ENCODE measurements around the gene SDC1. TPM values are rescaled to one million over a fixed set of nuclear protein-coding genes. Genes with fewer than 3 reads are reported as not detected.
A peak's percentile ranks its signal among the peaks of the same experiment; 100 is the strongest.

SDC1 gene
- polyA plus RNA-seq, 4 donors = 36.9 to 89.9 (median 58.3) TPM

DNA sequence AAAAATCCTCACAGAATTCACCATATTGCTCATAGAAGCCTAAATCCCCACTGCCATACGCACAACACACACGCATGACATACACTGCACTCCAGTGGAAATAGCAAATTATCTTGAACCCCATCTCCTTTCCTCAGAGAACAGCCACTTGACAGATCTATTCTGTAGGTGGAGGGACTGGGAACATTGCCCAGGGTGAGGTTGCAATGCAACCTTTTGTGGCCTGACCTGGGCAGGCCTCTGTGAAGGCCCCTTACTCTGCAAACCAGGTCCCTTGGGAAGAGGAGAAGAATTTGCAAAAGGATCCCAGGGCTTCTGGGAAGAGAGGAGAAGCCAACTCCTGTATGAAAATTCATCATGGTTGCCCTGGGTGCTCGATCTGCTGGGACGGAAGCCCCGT is 51.9 kb downstream of the SDC1 start:
- no peaks in the 10 kb centered on the region for H3K27me3 ChIP-seq (ENCODE audit: control insufficient read depth in 3 of 3, insufficient read depth in 3 of 3, low read length in 3 of 3)
- no peak for DNase-seq
- FAIRE-seq = no peak
- H3K4me1 ChIP-seq (ENCODE audit: control insufficient read depth in 3 of 3, insufficient read depth in 2 of 3, low read depth in 1 of 3, low read length in 2 of 3) = peaks cover 0 to 26% (median 0%) of the 10 kb centered on the region in 3 donors
- no peaks in the 10 kb centered on the region for H3K36me3 ChIP-seq (ENCODE audit: control insufficient read depth in 3 of 3, insufficient read depth in 2 of 3, low read depth in 1 of 3, low read length in 3 of 3)
- H3K27ac ChIP-seq (ENCODE audit: low read depth in 1 of 3, low read length in 2 of 3) = no peak overlapping the region
- 89 to 95% (median 94%) methylated on average over 5 of the region's 5 CpGs for WGBS, 3 donors
- no peaks in the 10 kb centered on the region for H3K9me3 ChIP-seq (ENCODE audit: control insufficient read depth in 2 of 2, insufficient read depth in 1 of 2, low read depth in 1 of 2, low read length in 1 of 2)
- H3K4me3 ChIP-seq (ENCODE audit: low read depth in 1 of 3, low read length in 3 of 3) = no peak overlapping the region

GRCh38 chr2:20172273-20173055 is 52.5 kb downstream of the SDC1 start:
- no peak overlapping the region for H3K4me3 ChIP-seq (ENCODE audit: low read depth in 1 of 3, low read length in 3 of 3)
- H3K36me3 ChIP-seq (ENCODE audit: control insufficient read depth in 3 of 3, insufficient read depth in 2 of 3, low read depth in 1 of 3, low read length in 3 of 3) = no peaks in the 10 kb centered on the region
- H3K9me3 ChIP-seq (ENCODE audit: control insufficient read depth in 2 of 2, insufficient read depth in 1 of 2, low read depth in 1 of 2, low read length in 1 of 2) = no peaks in the 10 kb centered on the region
- H3K4me1 ChIP-seq (ENCODE audit: control insufficient read depth in 3 of 3, insufficient read depth in 2 of 3, low read depth in 1 of 3, low read length in 2 of 3) = peaks cover 0 to 21% (median 0%) of the 10 kb centered on the region in 3 donors
- no peaks in the 10 kb centered on the region for H3K27me3 ChIP-seq (ENCODE audit: control insufficient read depth in 3 of 3, insufficient read depth in 3 of 3, low read length in 3 of 3)
- no peak for DNase-seq
- 82 to 93% (median 90%) methylated on average over 13 of the region's 13 CpGs for WGBS, 3 donors
- H3K27ac ChIP-seq (ENCODE audit: low read depth in 1 of 3, low read length in 2 of 3) = no peak overlapping the region
- no peak for FAIRE-seq

DNA sequence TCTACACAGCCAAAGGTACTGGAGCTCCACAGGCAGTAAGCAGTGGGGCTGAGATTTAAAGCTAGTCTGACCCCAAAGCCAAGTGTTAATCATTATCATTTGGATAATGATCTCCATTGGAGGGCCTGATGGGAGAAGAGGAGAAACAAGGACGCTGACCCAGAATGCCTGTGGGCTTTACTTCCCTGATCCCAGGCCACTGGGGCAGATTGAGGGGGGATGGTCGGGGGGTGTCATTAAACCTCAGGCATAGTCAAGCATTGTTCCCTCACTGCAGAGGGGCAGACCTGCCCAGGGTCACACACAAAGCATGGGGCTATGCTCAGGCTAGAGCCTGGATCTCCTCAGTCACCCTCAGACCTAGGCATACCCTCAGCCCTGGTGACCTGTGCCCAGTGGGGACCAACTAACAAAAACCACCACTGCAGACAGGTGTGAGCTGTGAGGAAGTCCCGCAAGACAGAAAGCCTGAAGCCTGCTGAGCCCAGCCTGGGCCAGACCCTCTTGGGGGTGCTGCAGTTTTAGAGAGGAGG is 53.4 kb downstream of the SDC1 start:
- DNase-seq = peak in 1 of 2 donors; percentile 40
- Histone ChIP-seq H3K27ac (ENCODE audit: low read depth in 1 of 3, low read length in 2 of 3) (no peak overlapping the region), H3K9me3 (ENCODE audit: control insufficient read depth in 2 of 2, insufficient read depth in 1 of 2, low read depth in 1 of 2, low read length in 1 of 2) (no peaks in the 10 kb centered on the region), H3K4me3 (ENCODE audit: low read depth in 1 of 3, low read length in 3 of 3) (no peak overlapping the region), H3K4me1 (ENCODE audit: control insufficient read depth in 3 of 3, insufficient read depth in 2 of 3, low read depth in 1 of 3, low read length in 2 of 3) (peaks cover 0 to 21% (median 0%) of the 10 kb centered on the region in 3 donors), H3K36me3 (ENCODE audit: control insufficient read depth in 3 of 3, insufficient read depth in 2 of 3, low read depth in 1 of 3, low read length in 3 of 3) (no peaks in the 10 kb centered on the region), H3K27me3 (ENCODE audit: control insufficient read depth in 3 of 3, insufficient read depth in 3 of 3, low read length in 3 of 3) (no peaks in the 10 kb centered on the region)
- 64 to 77% (median 70%) methylated on average over 3 of the region's 3 CpGs for WGBS, 3 donors
- no peak for FAIRE-seq

- Histone ChIP-seq H3K9me3 (ENCODE audit: control insufficient read depth in 2 of 2, insufficient read depth in 1 of 2, low read depth in 1 of 2, low read length in 1 of 2) (no peaks in the 10 kb centered on the region), H3K4me1 (ENCODE audit: control insufficient read depth in 3 of 3, insufficient read depth in 2 of 3, low read depth in 1 of 3, low read length in 2 of 3) (peaks cover 0 to 21% (median 0%) of the 10 kb centered on the region in 3 donors), H3K27me3 (ENCODE audit: control insufficient read depth in 3 of 3, insufficient read depth in 3 of 3, low read length in 3 of 3) (no peaks in the 10 kb centered on the region), H3K27ac (ENCODE audit: low read depth in 1 of 3, low read length in 2 of 3) (no peak overlapping the region), H3K4me3 (ENCODE audit: low read depth in 1 of 3, low read length in 3 of 3) (no peak overlapping the region), H3K36me3 (ENCODE audit: control insufficient read depth in 3 of 3, insufficient read depth in 2 of 3, low read depth in 1 of 3, low read length in 3 of 3) (no peaks in the 10 kb centered on the region)
- no peak for DNase-seq
- no peak for FAIRE-seq
- 68 to 79% (median 75%) methylated on average over 13 to 14 of the region's 14 CpGs for WGBS, 3 donors
Observed at GRCh38 chr2:20170704-20171250, 54.2 kb downstream of the SDC1 start.

- DNase-seq (no peak), FAIRE-seq (no peak)
- 85% methylated on average over 16 of the region's 16 CpGs for WGBS, 3 donors
- Histone ChIP-seq H3K27me3 (ENCODE audit: control insufficient read depth in 3 of 3, insufficient read depth in 3 of 3, low read length in 3 of 3) (no peaks in the 10 kb centered on the region), H3K36me3 (ENCODE audit: control insufficient read depth in 3 of 3, insufficient read depth in 2 of 3, low read depth in 1 of 3, low read length in 3 of 3) (no peaks in the 10 kb centered on the region), H3K9me3 (ENCODE audit: control insufficient read depth in 2 of 2, insufficient read depth in 1 of 2, low read depth in 1 of 2, low read length in 1 of 2) (no peaks in the 10 kb centered on the region), H3K4me3 (ENCODE audit: low read depth in 1 of 3, low read length in 3 of 3) (no peak overlapping the region), H3K4me1 (ENCODE audit: control insufficient read depth in 3 of 3, insufficient read depth in 2 of 3, low read depth in 1 of 3, low read length in 2 of 3) (peaks cover 0 to 21% (median 0%) of the 10 kb centered on the region in 3 donors), H3K27ac (ENCODE audit: low read depth in 1 of 3, low read length in 2 of 3) (no peak overlapping the region)
Observed at GRCh38 chr2:20169796-20170703, 54.9 kb downstream of the SDC1 start.

- Histone ChIP-seq H3K36me3 (ENCODE audit: control insufficient read depth in 3 of 3, insufficient read depth in 2 of 3, low read depth in 1 of 3, low read length in 3 of 3) (no peaks in the 10 kb centered on the region), H3K27me3 (ENCODE audit: control insufficient read depth in 3 of 3, insufficient read depth in 3 of 3, low read length in 3 of 3) (no peaks in the 10 kb centered on the region), H3K27ac (ENCODE audit: low read depth in 1 of 3, low read length in 2 of 3) (no peak overlapping the region), H3K4me1 (ENCODE audit: control insufficient read depth in 3 of 3, insufficient read depth in 2 of 3, low read depth in 1 of 3, low read length in 2 of 3) (peaks cover 0 to 21% (median 0%) of the 10 kb centered on the region in 3 donors), H3K9me3 (ENCODE audit: control insufficient read depth in 2 of 2, insufficient read depth in 1 of 2, low read depth in 1 of 2, low read length in 1 of 2) (no peaks in the 10 kb centered on the region), H3K4me3 (ENCODE audit: low read depth in 1 of 3, low read length in 3 of 3) (no peak overlapping the region)
- no peak for DNase-seq
- 85 to 89% (median 87%) methylated on average over 23 to 26 of the region's 26 CpGs for WGBS, 3 donors
- no peak for FAIRE-seq
Observed at GRCh38 chr2:20168727-20169696, 55.9 kb downstream of the SDC1 start.

- Histone ChIP-seq H3K4me3 (ENCODE audit: low read depth in 1 of 3, low read length in 3 of 3) (no peak overlapping the region), H3K4me1 (ENCODE audit: control insufficient read depth in 3 of 3, insufficient read depth in 2 of 3, low read depth in 1 of 3, low read length in 2 of 3) (peaks cover 0 to 21% (median 0%) of the 10 kb centered on the region in 3 donors), H3K27ac (ENCODE audit: low read depth in 1 of 3, low read length in 2 of 3) (no peak overlapping the region), H3K36me3 (ENCODE audit: control insufficient read depth in 3 of 3, insufficient read depth in 2 of 3, low read depth in 1 of 3, low read length in 3 of 3) (no peaks in the 10 kb centered on the region), H3K27me3 (ENCODE audit: control insufficient read depth in 3 of 3, insufficient read depth in 3 of 3, low read length in 3 of 3) (no peaks in the 10 kb centered on the region), H3K9me3 (ENCODE audit: control insufficient read depth in 2 of 2, insufficient read depth in 1 of 2, low read depth in 1 of 2, low read length in 1 of 2) (no peaks in the 10 kb centered on the region)
- FAIRE-seq (no peak), DNase-seq (no peak)
- WGBS, 3 donors = 63 to 80% (median 69%) methylated on average over 17 of the region's 17 CpGs
Observed at GRCh38 chr2:20168048-20168726, 56.7 kb downstream of the SDC1 start.
